Spleen (tissue), 11 donors: Measurements from ENCODE around the gene SCFD2. TPM values are rescaled to one million over a fixed set of nuclear protein-coding genes. Genes with fewer than 3 reads are reported as not detected.
"Not testable (repeated sequence)": the region's sequence is repeated elsewhere in the genome, so short reads cannot be mapped to it uniquely, and the experiment has no call there.

Experiments used
- DNase-seq: peaks from one replicate; pipeline ENCODE4 v3.0.0-alpha.2; 2020
- H3K27ac ChIP-seq, 8 donors: fragments of 200-600 bp; sonication (generic) in 7 of 8; 1 replicate in 4 of 8; 2 replicates in 4 of 8; pipeline versions ENCODE4 v1.5.0 to v1.8.0; 2016 to 2021; ENCODE audit warnings: inconsistent platforms in 4 of 8, mild to moderate bottlenecking in 4 of 8, moderate library complexity in 1 of 8
- H3K27me3 ChIP-seq, 7 donors: fragments of 200-600 bp; sonication (generic) in 6 of 7; replicated peaks in 1 of 7; 1 replicate in 4 of 7; 2 replicates in 3 of 7; pipeline versions ENCODE4 v1.5.0 to v1.8.0; 2016 to 2021; ENCODE audit warnings: inconsistent platforms in 3 of 7, mild to moderate bottlenecking in 1 of 7
- H3K36me3 ChIP-seq, 6 donors: fragments of 200-600 bp; sonication (generic) in 5 of 6; 1 replicate in 4 of 6; 2 replicates in 2 of 6; pipeline versions ENCODE4 v1.5.0 to v1.8.0; 2016 to 2021; ENCODE audit warnings: inconsistent platforms in 2 of 6
- H3K4me1 ChIP-seq, 6 donors: fragments of 200-600 bp; sonication (generic) in 5 of 6; 1 replicate in 3 of 6; 2 replicates in 3 of 6; pipeline versions ENCODE4 v1.5.0 to v1.8.0; 2016 to 2021; ENCODE audit warnings: inconsistent platforms in 3 of 6
- H3K4me3 ChIP-seq, 8 donors: fragments of 200-600 bp; sonication (generic) in 7 of 8; 1 replicate in 4 of 8; 2 replicates in 4 of 8; pipeline versions ENCODE4 v1.5.0 to v1.8.0; 2016 to 2021; ENCODE audit warnings: inconsistent platforms in 4 of 8, mild to moderate bottlenecking in 4 of 8, moderate library complexity in 2 of 8
- H3K9me3 ChIP-seq, 8 donors: fragments of 200-600 bp; sonication (generic) in 7 of 8; 1 replicate in 4 of 8; 2 replicates in 4 of 8; pipeline versions ENCODE4 v1.5.0 to v1.8.0; 2016 to 2021; ENCODE audit warnings: inconsistent platforms in 4 of 8
- CTCF ChIP-seq, 11 experiments: fragments of 200-600 bp in 7 of 11; fragments of 450-650 bp in 4 of 11; sonication (generic) in 4 of 11; IDR thresholded peaks in 8 of 11; conservative IDR thresholded peaks in 3 of 11; 1 replicate in 7 of 11; 2 replicates in 4 of 11; pipeline versions ENCODE4 v1.4.0 to v1.8.0; 2016 to 2021; ENCODE audit warnings: antibody characterized with exemption in 11 of 11, inconsistent platforms in 4 of 11, mild to moderate bottlenecking in 1 of 11
- POLR2A ChIP-seq, 3 donors: fragments of 450-650 bp; IDR thresholded peaks; one replicate each; pipeline ENCODE4 v1.5.1; 2017; ENCODE audit warnings: antibody characterized with exemption in 3 of 3, mild to moderate bottlenecking in 1 of 3
- POLR2AphosphoS5 ChIP-seq, 3 donors: sonication (generic); formaldehyde crosslinking; IDR thresholded peaks; one replicate each; pipeline ENCODE4 v1.5.1; 2017; ENCODE audit warnings: antibody characterized with exemption in 3 of 3
- WGBS, 5 donors: extraction: QIAGEN DNeasy Blood & Tissue Kit in 3 of 5; methylation state at CpG; one replicate each; pipeline versions ENCODE4 v1.1.5 to v1.1.7; 2013 to 2018; 5-methylcytosine and 5-hydroxymethylcytosine counted together
- intact Hi-C: fragments of 100-400 bp; cut with DNase I; formaldehyde crosslinking; loops from one replicate; pipeline ENCODE4 v1.15.0; 2023; ENCODE audit warnings: low total_unique reads
- polyA plus RNA-seq, 3 donors: library from polyadenylated mRNA; stranded (reverse); fragments of 200-250 nt; gene quantifications; one replicate each; pipeline ENCODE4 v1.2.1, GENCODE V29; 2013
- total RNA-seq, 7 donors: library from RNA; depleted of rRNA in 3 of 7; stranded (reverse); fragments of >200 nt in 3 of 7; fragmentation: NEBNext Ultra II Directional in 4 of 7; extraction: Animal tissue kit (Norgen Biotek cat#: 25700) in 4 of 7; gene quantifications; one replicate each; pipeline versions ENCODE4 v1.1.0 to v1.2.1, GENCODE V29; 2016 to 2021
- donor health status: healthy with polysubstance abuse.
- donor health status: DM: no; HTN: no; CAD: no; lungs with moderate emphysema.
- donor health status: DM: no; HTN: no; CAD: no.
- donor health status: Bipolar disorder and iron deficiency.
- donor health status: healthy.
- donor health status: DM: no; HTN: no; CAD: no.
- donor health status: DM: yes; HTN: yes; CAD: no.

The SCFD2 gene
- total and polyA plus RNA-seq, 10 donors = 3.6 to 42.1 (median 21.1) TPM

GRCh38 chr4:53059871-53060270 lies 306.0 kb downstream of the SCFD2 start:
- no peak for DNase-seq
- Histone ChIP-seq H3K4me3 (no peak overlapping the region), H3K9me3 (peaks cover 0 to 7% (median 0%) of the 10 kb centered on the region in 8 donors), H3K27me3 (no peaks in the 10 kb centered on the region), H3K27ac (no peak overlapping the region), H3K36me3 (peaks cover 0 to 5% (median 0%) of the 10 kb centered on the region in 6 donors), H3K4me1 (no peaks in the 10 kb centered on the region)
- TF ChIP-seq POLR2A (IDR thresholded peaks at IDR 0.05) (no peak), POLR2AphosphoS5 (IDR thresholded peaks at IDR 0.05) (no peak), CTCF (IDR thresholded peaks at IDR 0.05 in 8 of 11, conservative IDR thresholded peaks at IDR 0.05 in 3 of 11) (no peak)
- WGBS, 5 donors = 84 to 97% (median 94%) methylated on average over 1 of the region's 1 CpG
- intact Hi-C loops = no loop called here

- Histone ChIP-seq H3K4me1 (no peaks in the 10 kb centered on the region), H3K27me3 (no peaks in the 10 kb centered on the region), H3K27ac (no peak overlapping the region), H3K9me3 (peaks cover 0 to 7% (median 0%) of the 10 kb centered on the region in 8 donors), H3K36me3 (peaks cover 0 to 5% (median 0%) of the 10 kb centered on the region in 6 donors), H3K4me3 (no peak overlapping the region)
- no peak for DNase-seq
- WGBS, 5 donors = 91 to 97% (median 93%) methylated on average over 4 of the region's 4 CpGs
- TF ChIP-seq POLR2A (IDR thresholded peaks at IDR 0.05) (no peak), CTCF (IDR thresholded peaks at IDR 0.05 in 8 of 11, conservative IDR thresholded peaks at IDR 0.05 in 3 of 11) (no peak), POLR2AphosphoS5 (IDR thresholded peaks at IDR 0.05) (no peak)
- intact Hi-C loops = no loop called here
Measured at GRCh38 chr4:53059256-53059655, 306.6 kb downstream of the SCFD2 start.

GRCh38 chr4:53057679-53058078 lies 308.2 kb downstream of the SCFD2 start:
- Histone ChIP-seq H3K4me3 (no peak overlapping the region), H3K27ac (no peak overlapping the region), H3K36me3 (peaks cover 0 to 5% (median 0%) of the 10 kb centered on the region in 6 donors), H3K9me3 (peaks cover 0 to 7% (median 0%) of the 10 kb centered on the region in 8 donors), H3K4me1 (no peaks in the 10 kb centered on the region), H3K27me3 (no peaks in the 10 kb centered on the region)
- TF ChIP-seq POLR2A (IDR thresholded peaks at IDR 0.05) = no peak
- TF ChIP-seq CTCF (IDR thresholded peaks at IDR 0.05 in 8 of 11, conservative IDR thresholded peaks at IDR 0.05 in 3 of 11) = no peak
- no peak for TF ChIP-seq POLR2AphosphoS5 (IDR thresholded peaks at IDR 0.05)
- DNase-seq = no peak
- WGBS, 5 donors = 90 to 98% (median 94%) methylated on average over 3 of the region's 3 CpGs
- intact Hi-C loops = no loop called here

- intact Hi-C loops, H3K27ac ChIP-seq, DNase-seq, H3K4me3 ChIP-seq, H3K9me3 ChIP-seq, H3K4me1 ChIP-seq, H3K36me3 ChIP-seq, H3K27me3 ChIP-seq: not testable (repeated sequence)
- 86 to 97% (median 94%) methylated on average over 1 to 2 of the region's 2 CpGs for WGBS, 5 donors
Measured at GRCh38 chr4:53057108-53057507, 308.8 kb downstream of the SCFD2 start.
